NT2/D1 (cell line): ENCODE results near the gene FJX1.

ENCODE experiments used
- SUZ12 ChIP-seq: IDR thresholded peaks from 2 replicates; pipeline ENCODE4 v1.6.1; 2011; ENCODE audit not compliant: insufficient read length, insufficient read depth; ENCODE audit errors: extremely low read depth
- ZNF274 ChIP-seq: IDR thresholded peaks from 2 replicates; pipeline ENCODE4 v1.6.1; 2011; ENCODE audit warnings: mild to moderate bottlenecking, low read depth, low read length

GRCh38 chr11:35602979-35603378 is 15.3 kb upstream of the FJX1 start:
- no peak for TF ChIP-seq SUZ12
- no peak for TF ChIP-seq ZNF274
